Breast epithelium (tissue), 3 donors: Measurements from ENCODE around the gene HIVEP3.

Experiments used
- CTCF ChIP-seq, 3 donors: fragments of 450-650 bp; IDR thresholded peaks; one replicate each; pipeline ENCODE4 v1.5.1; 2016 to 2017; ENCODE audit warnings: antibody characterized with exemption in 3 of 3, mild to moderate bottlenecking in 3 of 3, moderate library complexity in 3 of 3
- POLR2A ChIP-seq: fragments of 450-650 bp; IDR thresholded peaks from one replicate; pipeline ENCODE4 v1.6.1; 2016; ENCODE audit warnings: antibody characterized with exemption, mild to moderate bottlenecking, moderate library complexity
- POLR2AphosphoS5 ChIP-seq, 3 donors: sonication (generic); formaldehyde crosslinking; IDR thresholded peaks; one replicate each; pipeline ENCODE4 v1.6.1; 2017; ENCODE audit warnings: antibody characterized with exemption in 3 of 3

GRCh38 chr1:41707793-41708192, 210.9 kb downstream of the HIVEP3 start:
- no peak for TF ChIP-seq POLR2A
- TF ChIP-seq CTCF (IDR thresholded peaks at IDR 0.05): no peak
- TF ChIP-seq POLR2AphosphoS5 (IDR thresholded peaks at IDR 0.05): no peak
